ENCODE results near the gene PNMA3.
"Not testable (repeated sequence)": the region's sequence is repeated elsewhere in the genome, so short reads cannot be mapped to it uniquely, and the experiment has no call there.

Gene PNMA3

GRCh38 chrX:153074262-153074899 is 18.1 kb downstream of the PNMA3 start:
- no peak for DNase-seq

GRCh38 chrX:153074935-153075334 is 18.7 kb downstream of the PNMA3 start:
- DNase-seq, result no peak

DNA sequence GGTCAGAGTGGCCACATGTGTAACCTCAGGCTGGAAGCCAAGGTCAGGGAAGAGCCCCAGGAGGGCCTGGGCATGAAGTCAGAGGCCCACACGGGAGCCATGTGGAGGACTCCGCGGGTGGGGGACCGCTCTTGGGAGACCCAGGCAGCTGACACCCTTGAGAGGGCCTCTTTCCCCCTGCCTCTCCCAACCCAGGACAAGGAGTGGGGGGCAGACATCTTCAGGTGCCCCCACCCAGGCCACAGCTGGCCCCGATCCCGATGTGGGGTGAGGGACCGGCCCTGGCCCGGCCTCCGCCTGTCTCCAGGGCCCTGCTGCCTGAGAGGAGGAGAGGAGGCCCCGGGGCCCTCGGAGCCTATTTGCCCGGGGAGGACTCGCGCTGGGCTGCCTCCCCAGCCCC is 19.1 kb downstream of the PNMA3 start:
- DNase-seq, result no peak

GRCh38 chrX:153077437-153078135 is 21.3 kb downstream of the PNMA3 start:
- not testable (repeated sequence) for DNase-seq

GRCh38 chrX:153083238-153083923 is 27.1 kb downstream of the PNMA3 start:
- DNase-seq, result not testable (repeated sequence)

DNA sequence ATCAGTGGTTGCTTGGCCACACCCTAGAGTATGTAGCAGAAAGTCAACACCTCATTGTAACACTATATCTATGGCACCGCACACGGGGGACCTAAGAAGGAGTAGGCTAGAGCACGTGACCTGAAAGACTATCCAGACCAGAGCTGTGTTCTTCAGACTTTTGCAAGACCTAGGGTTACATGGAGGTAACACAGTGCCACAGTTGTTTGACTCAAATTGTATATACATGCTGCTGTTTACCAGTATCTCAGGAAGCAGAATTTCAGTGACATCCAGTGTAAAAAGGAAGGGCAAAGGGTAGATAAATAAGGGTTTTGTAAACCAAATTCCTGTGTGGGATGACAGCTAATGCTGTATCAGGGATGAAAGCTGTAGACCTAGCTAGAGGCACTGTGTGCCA is 46.1 kb downstream of the PNMA3 start:
- no peak for DNase-seq

GRCh38 chrX:153104959-153105358 is 48.7 kb downstream of the PNMA3 start:
- DNase-seq, result not testable (repeated sequence)

GRCh38 chrX:153106092-153106801 is 50.0 kb downstream of the PNMA3 start:
- not testable (repeated sequence) for DNase-seq

Data from NCI-H748 treated with DMSO at 0.1 percent for 48 hours (cell line).